Daoy (cell line): ENCODE results near the gene TFB1M. TPM values are rescaled to one million over a fixed set of nuclear protein-coding genes. Genes with fewer than 3 reads are reported as not detected.
A peak's percentile ranks its signal among the peaks of the same experiment; 100 is the strongest.

Source experiments
- DNase-seq: peaks from one replicate; pipeline ENCODE4 v3.0.0-alpha.2; 2015; ENCODE audit warnings: low read depth
- total RNA-seq: library from RNA; depleted of rRNA; stranded (reverse); fragments of >200 nt; shearing (Covaris generic); gene quantifications from 2 replicates; pipeline ENCODE4 v1.2.3, GENCODE V29; 2014

The TFB1M gene
- total RNA-seq, 1 experiment from 2014 or later: 28.3 TPM

- no peak for DNase-seq
These were observed 10.9 kb downstream of the TFB1M start for GRCh38 chr6:155303361-155303870.

GRCh38 chr6:155301867-155302266 is 12.4 kb downstream of the TFB1M start:
- DNase-seq: peak; percentile 49

- DNase-seq: no peak
These were observed 16.6 kb downstream of the TFB1M start for GRCh38 chr6:155297669-155298068.

- no peak for DNase-seq
These were observed 21.6 kb downstream of the TFB1M start for GRCh38 chr6:155292711-155293110.

GRCh38 chr6:155291291-155291690 is 23.0 kb downstream of the TFB1M start:
- no peak for DNase-seq

- no peak for DNase-seq
These were observed 23.8 kb downstream of the TFB1M start for GRCh38 chr6:155290491-155290890.

GRCh38 chr6:155287762-155288161 is 26.5 kb downstream of the TFB1M start:
- DNase-seq: no peak

GRCh38 chr6:155284775-155285174 is 29.5 kb downstream of the TFB1M start:
- no peak for DNase-seq

- no peak for DNase-seq
These were observed 35.8 kb downstream of the TFB1M start for GRCh38 chr6:155278319-155279049.

GRCh38 chr6:155276638-155277037 is 37.6 kb downstream of the TFB1M start:
- DNase-seq: no peak

GRCh38 chr6:155275808-155276480 is 38.3 kb downstream of the TFB1M start:
- no peak for DNase-seq

GRCh38 chr6:155274533-155274932 is 39.8 kb downstream of the TFB1M start:
- DNase-seq: peak; percentile 49

- DNase-seq: no peak
These were observed 40.2 kb downstream of the TFB1M start for GRCh38 chr6:155274106-155274505.

GRCh38 chr6:155273431-155273830 is 40.9 kb downstream of the TFB1M start:
- DNase-seq: peak; percentile 90

GRCh38 chr6:155272353-155273232 is 41.7 kb downstream of the TFB1M start:
- DNase-seq: no peak

GRCh38 chr6:155271145-155271544 is 43.1 kb downstream of the TFB1M start:
- DNase-seq: no peak

GRCh38 chr6:155270561-155271091 is 43.7 kb downstream of the TFB1M start:
- DNase-seq: no peak

- DNase-seq: no peak
These were observed 44.5 kb downstream of the TFB1M start for GRCh38 chr6:155269765-155270164.

GRCh38 chr6:155268088-155268867 is 46.0 kb downstream of the TFB1M start:
- peak; percentile 54 for DNase-seq

GRCh38 chr6:155267411-155267810 is 46.9 kb downstream of the TFB1M start:
- DNase-seq: no peak
